Endothelial cell of umbilical vein (primary cell): ENCODE data around the gene WDFY3. TPM values are rescaled to one million over a fixed set of nuclear protein-coding genes. Genes with fewer than 3 reads are reported as not detected.

Experiments used
- BruUV-seq: library from RNA; stranded (reverse); fragments of 400-500 nt; replicated peaks from 2 replicates; lab custom pipeline; 2021; lab: Mats Ljungman, UMichigan
- CTCF ChIA-PET: fragments of 300-600, 350-600 bp; sonication (Branson Sonifier 250); formaldehyde crosslinking; loops from one replicate; lab custom pipeline; 2021; ENCODE audit warnings: antibody characterized with exemption, inconsistent platforms; lab: Charles Lee
- POLR2A ChIA-PET: fragments of 300-600, 350-600 bp; sonication (Branson Sonifier 250); formaldehyde crosslinking; loops from one replicate; lab custom pipeline; 2021; ENCODE audit warnings: antibody characterized with exemption, inconsistent platforms; lab: Charles Lee
- DNase-seq: peaks from one replicate; pipeline ENCODE4 v3.0.0-alpha.2; 2011; ENCODE audit warnings: low read depth, low spot score
- FAIRE-seq: peaks from 2 replicates; lab custom pipeline; 2011; peaks lifted over from hg19 to GRCh38; lab: Jason Lieb, UNC
- H2AFZ ChIP-seq: 2 replicates; pipeline ENCODE4 v1.6.0; 2012; ENCODE audit warnings: low read depth, low read length, control low read depth, inconsistent platforms
- H3K27ac ChIP-seq: 2 replicates; pipeline ENCODE4 v1.5.1; 2011; ENCODE audit warnings: low read depth, mild to moderate bottlenecking, control low read depth, low read length, moderate library complexity; ENCODE audit not compliant: insufficient read depth
- H3K27me3 ChIP-seq, 2 experiments: 2 replicates each; pipeline versions ENCODE4 v1.6.0 to v1.6.1; 2011; ENCODE audit warnings: low read length in 2 of 2, mixed read lengths in 1 of 2; ENCODE audit not compliant: control insufficient read depth in 2 of 2, insufficient read depth in 2 of 2
- H3K36me3 ChIP-seq, 2 experiments: 2 replicates in 1 of 2; 3 replicates in 1 of 2; pipeline ENCODE4 v1.5.1; 2011; ENCODE audit warnings: low read length in 2 of 2, mild to moderate bottlenecking in 1 of 2, moderate library complexity in 1 of 2; ENCODE audit not compliant: control insufficient read depth in 2 of 2, insufficient read depth in 2 of 2; ENCODE audit errors: extremely low read depth in 1 of 2
- H3K4me1 ChIP-seq: 3 replicates; pipeline ENCODE4 v1.5.1; 2011; ENCODE audit warnings: mild to moderate bottlenecking, low read length; ENCODE audit not compliant: control insufficient read depth, insufficient read depth; ENCODE audit errors: extremely low read depth
- H3K4me2 ChIP-seq: 2 replicates; pipeline ENCODE4 v1.6.1; 2011; ENCODE audit warnings: low read length, control low read depth, mixed read lengths; ENCODE audit not compliant: insufficient read depth
- H3K4me3 ChIP-seq, 3 experiments: fragments of 200-600 bp in 1 of 3; sonication (generic), shearing (Covaris generic) in 1 of 3; replicated peaks in 1 of 3; 2 replicates each; pipeline ENCODE4 v1.5.1; 2011 to 2016; ENCODE audit warnings: control low read depth in 3 of 3, low read length in 3 of 3, mild to moderate bottlenecking in 2 of 3, inconsistent platforms in 1 of 3, low read depth in 1 of 3, moderate library complexity in 1 of 3; ENCODE audit not compliant: insufficient read depth in 1 of 3
- H3K79me2 ChIP-seq: 2 replicates; pipeline ENCODE4 v1.6.0; 2012; ENCODE audit warnings: low read length, inconsistent platforms; ENCODE audit not compliant: control insufficient read depth, insufficient read depth
- H3K9ac ChIP-seq: replicated peaks from 2 replicates; pipeline ENCODE3; 2011; ENCODE audit warnings: low read length, control low read depth; ENCODE audit not compliant: insufficient read depth; ENCODE audit errors: extremely low read depth
- H3K9me1 ChIP-seq: replicated peaks from 3 replicates; pipeline ENCODE4 v1.6.0; 2011; ENCODE audit warnings: mild to moderate bottlenecking, low read length; ENCODE audit not compliant: control insufficient read depth, insufficient read depth; ENCODE audit errors: extremely low read depth
- H3K9me3 ChIP-seq: replicated peaks from 2 replicates; pipeline ENCODE4 v1.5.1; 2012; ENCODE audit warnings: low read length, inconsistent platforms; ENCODE audit not compliant: control insufficient read depth, insufficient read depth
- H4K20me1 ChIP-seq: replicated peaks from 2 replicates; pipeline ENCODE3; 2011; ENCODE audit warnings: mild to moderate bottlenecking, low read length; ENCODE audit not compliant: control insufficient read depth, insufficient read depth; ENCODE audit errors: extremely low read depth
- EZH2 ChIP-seq: IDR thresholded peaks from 2 replicates; pipeline ENCODE4 v1.6.1; 2012; ENCODE audit warnings: borderline replicate concordance, low read depth, mild to moderate bottlenecking, moderate library complexity, low read length, inconsistent platforms; ENCODE audit not compliant: severe bottlenecking
- FOS ChIP-seq: IDR thresholded peaks from 2 replicates; pipeline ENCODE4 v1.6.1; 2011; ENCODE audit warnings: mild to moderate bottlenecking, low read length, moderate library complexity, borderline replicate concordance; ENCODE audit not compliant: insufficient read depth
- GATA2 ChIP-seq: IDR thresholded peaks from 2 replicates; pipeline ENCODE4 v1.7.0; 2011; ENCODE audit warnings: low read depth, mild to moderate bottlenecking, moderate library complexity, mixed read lengths, low read length; ENCODE audit not compliant: insufficient read length, insufficient read depth
- MYC ChIP-seq: IDR thresholded peaks from one replicate; pipeline ENCODE4 v1.6.1; 2011; ENCODE audit warnings: mild to moderate bottlenecking, low read depth, low read length
- POLR2A ChIP-seq: IDR thresholded peaks from 2 replicates; pipeline ENCODE4 v1.6.1; 2012; ENCODE audit warnings: low read depth, mild to moderate bottlenecking, control low read depth, low read length
- POLR2AphosphoS5 ChIP-seq: IDR thresholded peaks from 2 replicates; pipeline ENCODE4 v1.6.1; 2012; ENCODE audit warnings: low read depth, mild to moderate bottlenecking, control low read depth, low read length, moderate library complexity; ENCODE audit not compliant: insufficient read depth
- dilution Hi-C: fragments of 300-500 bp; cut with MboI; formaldehyde crosslinking; loops from one replicate; pipeline ENCODE4 v1.15.0; 2019; ENCODE audit warnings: low sequenced_read_pairs; ENCODE audit not compliant: extremely low pct_ligation_motif_present
- intact Hi-C: fragments of 100-400 bp; cut with micrococcal nuclease; formaldehyde crosslinking; loops from one replicate; pipeline ENCODE4 v1.10.0; 2022
- polyA plus RNA-seq, 4 experiments: library from polyadenylated mRNA; depleted of rRNA in 3 of 4; stranded (reverse) in 3 of 4; unstranded in 1 of 4; fragments of >200 nt; gene quantifications; 2 replicates each; pipeline versions ENCODE4 v1.2.1 to v1.2.3, GENCODE V29; 2011 to 2012; ENCODE audit warnings: missing spikeins in 1 of 4
- total RNA-seq: library from RNA; stranded (reverse); gene quantifications from 2 replicates; pipeline ENCODE4 v1.2.3, GENCODE V29; 2021
- TF ChIP-seq, protein P1 (sequence below), 2 donors: IDR thresholded peaks; 1 replicate in 1 of 2; 2 replicates in 1 of 2; pipeline ENCODE4 v1.5.1; 2011; ENCODE audit warnings: low read length in 2 of 2, mild to moderate bottlenecking in 2 of 2, moderate library complexity in 2 of 2, control low read depth in 1 of 2, inconsistent platforms in 1 of 2, low read depth in 1 of 2; ENCODE audit not compliant: insufficient read depth in 1 of 2; ENCODE audit errors: extremely low read depth in 1 of 2

WDFY3 gene
- total and polyA plus RNA-seq, 2 donors (not counting 3 experiments of a cell fraction or from before 2014, with no cell fraction given), result 37.0 to 113 TPM

DNA sequence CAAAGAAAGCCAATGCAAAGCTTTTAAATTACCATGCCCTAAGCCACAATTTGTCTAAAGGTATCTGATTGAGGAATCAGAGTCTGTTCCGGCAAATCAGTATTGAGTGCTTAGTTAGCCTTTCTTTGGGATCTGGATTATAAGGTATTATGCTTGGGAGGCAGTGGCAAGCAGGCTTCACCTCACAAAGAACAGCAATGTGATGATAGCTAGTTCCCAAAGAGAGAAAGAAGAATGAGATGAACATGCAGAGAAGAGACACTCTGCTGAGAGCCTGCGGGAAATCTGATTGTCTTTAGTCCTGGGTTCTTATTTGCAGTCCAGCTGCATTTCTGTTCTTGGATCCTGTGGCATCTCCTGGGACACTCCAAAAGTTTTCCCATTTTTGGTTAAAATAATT is 35.2 kb downstream of the WDFY3 start:
- H3K9me1 ChIP-seq, result no peaks in the 10 kb centered on the region
- no peak overlapping the region for H3K9ac ChIP-seq
- dilution Hi-C loops, result no loop called here
- no peak overlapping the region for H3K27ac ChIP-seq
- no peak overlapping the region for H2AFZ ChIP-seq
- no peak overlapping the region for H3K4me2 ChIP-seq
- DNase-seq, result no peak
- no peak for TF ChIP-seq MYC
- TF ChIP-seq POLR2A, result no peak
- no peak for TF ChIP-seq EZH2
- TF ChIP-seq, protein P1, sequence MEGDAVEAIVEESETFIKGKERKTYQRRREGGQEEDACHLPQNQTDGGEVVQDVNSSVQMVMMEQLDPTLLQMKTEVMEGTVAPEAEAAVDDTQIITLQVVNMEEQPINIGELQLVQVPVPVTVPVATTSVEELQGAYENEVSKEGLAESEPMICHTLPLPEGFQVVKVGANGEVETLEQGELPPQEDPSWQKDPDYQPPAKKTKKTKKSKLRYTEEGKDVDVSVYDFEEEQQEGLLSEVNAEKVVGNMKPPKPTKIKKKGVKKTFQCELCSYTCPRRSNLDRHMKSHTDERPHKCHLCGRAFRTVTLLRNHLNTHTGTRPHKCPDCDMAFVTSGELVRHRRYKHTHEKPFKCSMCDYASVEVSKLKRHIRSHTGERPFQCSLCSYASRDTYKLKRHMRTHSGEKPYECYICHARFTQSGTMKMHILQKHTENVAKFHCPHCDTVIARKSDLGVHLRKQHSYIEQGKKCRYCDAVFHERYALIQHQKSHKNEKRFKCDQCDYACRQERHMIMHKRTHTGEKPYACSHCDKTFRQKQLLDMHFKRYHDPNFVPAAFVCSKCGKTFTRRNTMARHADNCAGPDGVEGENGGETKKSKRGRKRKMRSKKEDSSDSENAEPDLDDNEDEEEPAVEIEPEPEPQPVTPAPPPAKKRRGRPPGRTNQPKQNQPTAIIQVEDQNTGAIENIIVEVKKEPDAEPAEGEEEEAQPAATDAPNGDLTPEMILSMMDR (IDR thresholded peaks at IDR 0.05; ENCODE audit: extremely low read depth in 1 of 2, insufficient read depth in 1 of 2, low read depth in 1 of 2, low read length in 2 of 2), result no peak
- TF ChIP-seq FOS, result no peak
- no peak for TF ChIP-seq POLR2AphosphoS5
- TF ChIP-seq GATA2, result no peak
- CTCF ChIA-PET, result no interaction called here
- H4K20me1 ChIP-seq, result no peaks in the 10 kb centered on the region
- H3K4me1 ChIP-seq, result no peaks in the 10 kb centered on the region
- peaks cover 41% of the 10 kb centered on the region for H3K79me2 ChIP-seq
- H3K36me3 ChIP-seq, result peaks cover 0 to 3% of the 10 kb centered on the region in 2 experiments
- H3K27me3 ChIP-seq, result no peaks in the 10 kb centered on the region
- no peaks in the 10 kb centered on the region for H3K9me3 ChIP-seq
- BruUV-seq, result no TSS peak
- POLR2A ChIA-PET, result no interaction called here
- H3K4me3 ChIP-seq, result no peak overlapping the region
- FAIRE-seq, result no peak
- intact Hi-C loops, result no loop called here
